Measurements from ENCODE around the gene LRBA.

LRBA gene

GRCh38 chr4:150342945-150343344, 672.1 kb downstream of the LRBA start:
- FAIRE-seq (no peak), DNase-seq (ENCODE audit: insufficient read length, low spot score) (no peak)
- TF ChIP-seq CTCF (IDR thresholded peaks at IDR 0.05; ENCODE audit: insufficient read depth, missing control alignments) = no peak

- peak; percentile 8 for TF ChIP-seq CTCF (IDR thresholded peaks at IDR 0.05; ENCODE audit: insufficient read depth, missing control alignments)
- FAIRE-seq (no peak), DNase-seq (ENCODE audit: insufficient read length, low spot score) (no peak)
These were observed 677.4 kb downstream of the LRBA start for GRCh38 chr4:150337734-150338133.

GRCh38 chr4:150336676-150337412, 678.2 kb downstream of the LRBA start:
- peak; percentile 71 for FAIRE-seq

GRCh38 chr4:150332961-150333360, 682.1 kb downstream of the LRBA start:
- no peak for FAIRE-seq

More at GRCh38 chr4:150336676-150337412, 678.2 kb downstream of the LRBA start:
- DNase-seq (ENCODE audit: insufficient read length, low spot score) = no peak
- no peak for TF ChIP-seq CTCF (IDR thresholded peaks at IDR 0.05; ENCODE audit: insufficient read depth, missing control alignments)

GRCh38 chr4:150332086-150332485, 683.0 kb downstream of the LRBA start:
- DNase-seq (ENCODE audit: insufficient read length, low spot score) = no peak
- FAIRE-seq = peak; percentile 63
- TF ChIP-seq CTCF (IDR thresholded peaks at IDR 0.05; ENCODE audit: insufficient read depth, missing control alignments) = no peak

More at GRCh38 chr4:150332961-150333360, 682.1 kb downstream of the LRBA start:
- TF ChIP-seq CTCF (IDR thresholded peaks at IDR 0.05; ENCODE audit: insufficient read depth, missing control alignments) = no peak
- DNase-seq (ENCODE audit: insufficient read length, low spot score) = no peak

GRCh38 chr4:150329373-150329772, 685.7 kb downstream of the LRBA start:
- DNase-seq (ENCODE audit: insufficient read length, low spot score) (no peak), FAIRE-seq (peak; percentile 70)
- TF ChIP-seq CTCF (IDR thresholded peaks at IDR 0.05; ENCODE audit: insufficient read depth, missing control alignments) = no peak

GRCh38 chr4:150328496-150328895, 686.6 kb downstream of the LRBA start:
- DNase-seq (ENCODE audit: insufficient read length, low spot score) = no peak
- TF ChIP-seq CTCF (IDR thresholded peaks at IDR 0.05; ENCODE audit: insufficient read depth, missing control alignments) = no peak
- no peak for FAIRE-seq
